MM.1S (cell line): ENCODE measurements around the gene SLC19A3.

ENCODE experiments used
- DNase-seq: peaks from one replicate; pipeline ENCODE4 v3.0.0-alpha.2; 2015
- H2AFZ ChIP-seq: fragments of 300-600 bp; sonication (generic); 2 replicates; pipeline ENCODE4 v1.6.0; 2016; ENCODE audit warnings: antibody characterized with exemption, low read length
- H3F3A ChIP-seq: fragments of 300-600 bp; sonication (generic); 2 replicates; pipeline ENCODE4 v1.6.1; 2016; ENCODE audit warnings: mild to moderate bottlenecking, antibody characterized with exemption, low read length, moderate library complexity, mixed read lengths; ENCODE audit not compliant: insufficient read depth
- H3K27ac ChIP-seq: fragments of 300-600 bp; sonication (generic); 2 replicates; pipeline ENCODE4 v1.5.1; 2016; ENCODE audit warnings: mild to moderate bottlenecking, low read length
- H3K27me3 ChIP-seq: fragments of 300-600 bp; sonication (generic); replicated peaks from 2 replicates; pipeline ENCODE4 v1.6.0; 2016; ENCODE audit warnings: low read length; ENCODE audit not compliant: insufficient read depth
- H3K36me3 ChIP-seq: fragments of 300-600 bp; sonication (generic); replicated peaks from 2 replicates; pipeline ENCODE4 v1.6.1; 2016; ENCODE audit warnings: mild to moderate bottlenecking, low read length, mixed read lengths; ENCODE audit not compliant: insufficient read depth
- H3K4me1 ChIP-seq: fragments of 300-600 bp; sonication (generic); 2 replicates; pipeline ENCODE4 v1.6.1; 2016; ENCODE audit warnings: low read length, mixed read lengths
- H3K4me2 ChIP-seq: fragments of 300-600 bp; sonication (generic); 2 replicates; pipeline ENCODE4 v1.6.0; 2016; ENCODE audit warnings: low read depth, low read length
- H3K4me3 ChIP-seq: fragments of 300-600 bp; sonication (generic); 2 replicates; pipeline ENCODE4 v1.5.1; 2016; ENCODE audit warnings: low read length, mixed read lengths
- H3K79me2 ChIP-seq: fragments of 300-600 bp; sonication (generic); 2 replicates; pipeline ENCODE4 v1.6.1; 2016; ENCODE audit warnings: mixed run types, low read length, mixed read lengths
- H3K9ac ChIP-seq: fragments of 300-600 bp; sonication (generic); 2 replicates; pipeline ENCODE4 v1.6.1; 2016; ENCODE audit warnings: low read length, mixed read lengths
- H3K9me2 ChIP-seq: fragments of 300-600 bp; sonication (generic); replicated peaks from 2 replicates; pipeline ENCODE4 v1.6.1; 2016; ENCODE audit warnings: mild to moderate bottlenecking, low read length, mixed read lengths; ENCODE audit not compliant: insufficient read depth
- H3K9me3 ChIP-seq: fragments of 300-600 bp; sonication (generic); replicated peaks from 2 replicates; pipeline ENCODE4 v1.6.1; 2016; ENCODE audit warnings: mild to moderate bottlenecking, low read length, mixed read lengths; ENCODE audit not compliant: insufficient read depth
- H4K20me1 ChIP-seq: fragments of 300-600 bp; sonication (generic); 2 replicates; pipeline ENCODE4 v1.6.1; 2016; ENCODE audit warnings: mild to moderate bottlenecking, low read length, moderate library complexity, mixed read lengths; ENCODE audit not compliant: insufficient read depth
- CTCF ChIP-seq: fragments of 300-600 bp; sonication (generic); IDR thresholded peaks from 2 replicates; pipeline ENCODE4 v1.5.1; 2016; ENCODE audit warnings: antibody characterized with exemption, low read length, mixed read lengths
- EZH2 ChIP-seq: fragments of 300-600 bp; sonication (generic); optimal IDR thresholded peaks from 2 replicates; pipeline ENCODE3; 2017; ENCODE audit warnings: low read depth, mild to moderate bottlenecking, antibody characterized with exemption, low read length, mixed read lengths
- EZH2phosphoT487 ChIP-seq: fragments of 300-600 bp; sonication (generic); IDR thresholded peaks from 2 replicates; pipeline ENCODE4 v1.6.1; 2018; ENCODE audit warnings: antibody characterized with exemption, low read length

Gene SLC19A3

GRCh38 chr2:227706859-227707258 is 11.0 kb downstream of the SLC19A3 start:
- H3K27me3 ChIP-seq: no peaks in the 10 kb centered on the region
- no peaks in the 10 kb centered on the region for H3F3A ChIP-seq
- no peaks in the 10 kb centered on the region for H4K20me1 ChIP-seq
- H2AFZ ChIP-seq: no peak overlapping the region
- TF ChIP-seq EZH2 (no peak), CTCF (no peak), EZH2phosphoT487 (no peak)
- H3K4me3 ChIP-seq: no peak overlapping the region
- no peak overlapping the region for H3K27ac ChIP-seq
- H3K36me3 ChIP-seq: no peaks in the 10 kb centered on the region
- no peaks in the 10 kb centered on the region for H3K79me2 ChIP-seq
- no peak for DNase-seq
- H3K4me2 ChIP-seq: no peak overlapping the region
- no peak overlapping the region for H3K9ac ChIP-seq
- no peaks in the 10 kb centered on the region for H3K4me1 ChIP-seq
- no peaks in the 10 kb centered on the region for H3K9me2 ChIP-seq
- H3K9me3 ChIP-seq: no peaks in the 10 kb centered on the region

- Histone ChIP-seq H3K4me3 (no peak overlapping the region), H3K4me1 (no peaks in the 10 kb centered on the region)
Observed at GRCh38 chr2:227703961-227704360, 13.9 kb downstream of the SLC19A3 start.

GRCh38 chr2:227703280-227703732 is 14.5 kb downstream of the SLC19A3 start:
- no peak for DNase-seq

More at GRCh38 chr2:227703961-227704360, 13.9 kb downstream of the SLC19A3 start:
- Histone ChIP-seq H3K27me3 (no peaks in the 10 kb centered on the region), H2AFZ (no peak overlapping the region), H3K4me2 (no peak overlapping the region), H3K9ac (no peak overlapping the region), H4K20me1 (no peaks in the 10 kb centered on the region), H3F3A (no peaks in the 10 kb centered on the region), H3K36me3 (no peaks in the 10 kb centered on the region), H3K79me2 (no peaks in the 10 kb centered on the region), H3K9me2 (no peaks in the 10 kb centered on the region), H3K9me3 (no peaks in the 10 kb centered on the region), H3K27ac (no peak overlapping the region)
- TF ChIP-seq EZH2 (no peak), EZH2phosphoT487 (no peak), CTCF (no peak)
- no peak for DNase-seq

More at GRCh38 chr2:227703280-227703732, 14.5 kb downstream of the SLC19A3 start:
- Histone ChIP-seq H3K27ac (no peak overlapping the region), H3K9me3 (no peaks in the 10 kb centered on the region), H3K9ac (no peak overlapping the region), H3K9me2 (no peaks in the 10 kb centered on the region), H3K79me2 (no peaks in the 10 kb centered on the region), H3K27me3 (no peaks in the 10 kb centered on the region), H3K36me3 (no peaks in the 10 kb centered on the region), H3K4me1 (no peaks in the 10 kb centered on the region), H4K20me1 (no peaks in the 10 kb centered on the region), H3K4me2 (no peak overlapping the region), H2AFZ (no peak overlapping the region), H3F3A (no peaks in the 10 kb centered on the region), H3K4me3 (no peak overlapping the region)
- TF ChIP-seq EZH2phosphoT487 (no peak), EZH2 (no peak), CTCF (no peak)
